SU-DHL-6 (cell line): ENCODE measurements around the gene COL20A1.

Source experiments
- H2AFZ ChIP-seq: fragments of 200-600 bp; sonication (generic); 2 replicates; pipeline ENCODE4 v1.6.1; 2014; ENCODE audit warnings: low read depth, mild to moderate bottlenecking, moderate library complexity, mixed read lengths, antibody characterized with exemption, low read length; ENCODE audit not compliant: severe bottlenecking
- H3F3A ChIP-seq: fragments of 200-600 bp; shearing (Covaris generic); 2 replicates; pipeline ENCODE4 v1.6.0; 2016; ENCODE audit warnings: antibody characterized with exemption, mild to moderate bottlenecking; ENCODE audit not compliant: insufficient read depth
- H3K27ac ChIP-seq: fragments of 200-600 bp; sonication (generic); 2 replicates; pipeline ENCODE4 v1.5.1; 2016; ENCODE audit warnings: low read depth, mild to moderate bottlenecking, low read length, moderate library complexity, mixed read lengths
- H3K27me3 ChIP-seq: fragments of 200-600 bp; sonication (generic), shearing (Covaris generic); 2 replicates; pipeline ENCODE4 v1.6.0; 2014; ENCODE audit warnings: mild to moderate bottlenecking, low read length
- H3K36me3 ChIP-seq: fragments of 200-600 bp; sonication (generic); 2 replicates; pipeline ENCODE4 v1.6.1; 2014; ENCODE audit warnings: mild to moderate bottlenecking, low read length, mixed read lengths
- H3K4me2 ChIP-seq: fragments of 300-600, 200-600 bp; shearing (Covaris generic), sonication (generic); 2 replicates; pipeline ENCODE4 v1.6.0; 2014; ENCODE audit warnings: low read length, low read depth, mild to moderate bottlenecking; ENCODE audit not compliant: poor library complexity, severe bottlenecking
- H3K4me3 ChIP-seq: fragments of 200-600 bp; sonication (generic); 2 replicates; pipeline ENCODE4 v1.5.1; 2014; ENCODE audit warnings: antibody characterized with exemption, low read length, mild to moderate bottlenecking, mixed read lengths; ENCODE audit not compliant: insufficient read depth, poor library complexity, severe bottlenecking
- H3K79me2 ChIP-seq: fragments of 200-600 bp; sonication (generic); 2 replicates; pipeline ENCODE4 v1.6.1; 2014; ENCODE audit warnings: mild to moderate bottlenecking, low read length, moderate library complexity; ENCODE audit not compliant: insufficient read depth
- H3K9ac ChIP-seq: fragments of 200-600 bp; sonication (generic); 2 replicates; pipeline ENCODE4 v1.7.0; 2014; ENCODE audit warnings: mild to moderate bottlenecking, low read length
- H3K9me2 ChIP-seq: fragments of 200-600 bp; sonication (generic); replicated peaks from 2 replicates; pipeline ENCODE4 v1.6.1; 2014; ENCODE audit warnings: low read length; ENCODE audit not compliant: insufficient read depth
- H3K9me3 ChIP-seq: fragments of 200-600 bp; sonication (generic); 2 replicates; pipeline ENCODE4 v1.6.1; 2014; ENCODE audit warnings: low read length, mixed read lengths; ENCODE audit not compliant: insufficient read depth
- H4K20me1 ChIP-seq: fragments of 200-600 bp; sonication (generic); 2 replicates; pipeline ENCODE4 v1.6.1; 2014; ENCODE audit warnings: low read depth, mild to moderate bottlenecking, antibody characterized with exemption, low read length, moderate library complexity, mixed read lengths
- CTCF ChIP-seq: fragments of 200-600 bp; sonication (generic); IDR thresholded peaks from one replicate; pipeline ENCODE4 v1.5.1; 2017; ENCODE audit warnings: antibody characterized with exemption, mild to moderate bottlenecking, low read length, moderate library complexity; ENCODE audit not compliant: insufficient read depth, poor library complexity, severe bottlenecking
- EZH2phosphoT487 ChIP-seq: fragments of 200-600 bp; sonication (generic), shearing (Covaris generic); conservative IDR thresholded peaks from 2 replicates; pipeline ENCODE4 v1.6.1; 2018; ENCODE audit warnings: mild to moderate bottlenecking, antibody characterized with exemption, low read length, moderate library complexity, mixed read lengths

The COL20A1 gene

GRCh38 chr20:63366390-63367365, 73.7 kb downstream of the COL20A1 start:
- H3K36me3 ChIP-seq, result no peaks in the 10 kb centered on the region
- no peak overlapping the region for H3K27ac ChIP-seq
- no peaks in the 10 kb centered on the region for H3K79me2 ChIP-seq
- no peaks in the 10 kb centered on the region for H3K9me2 ChIP-seq
- no peak overlapping the region for H3K9ac ChIP-seq
- H3K4me3 ChIP-seq, result no peak overlapping the region
- TF ChIP-seq EZH2phosphoT487 (no peak), CTCF (no peak)
- H3K27me3 ChIP-seq, result no peaks in the 10 kb centered on the region
- no peaks in the 10 kb centered on the region for H3F3A ChIP-seq
- no peaks in the 10 kb centered on the region for H4K20me1 ChIP-seq
- no peak overlapping the region for H2AFZ ChIP-seq
- no peak overlapping the region for H3K4me2 ChIP-seq
- no peaks in the 10 kb centered on the region for H3K9me3 ChIP-seq

GRCh38 chr20:63367446-63368055, 74.6 kb downstream of the COL20A1 start:
- Histone ChIP-seq H3F3A (no peaks in the 10 kb centered on the region), H3K9me2 (no peaks in the 10 kb centered on the region), H3K36me3 (no peaks in the 10 kb centered on the region), H2AFZ (no peak overlapping the region), H3K27ac (no peak overlapping the region), H3K79me2 (no peaks in the 10 kb centered on the region), H3K27me3 (no peaks in the 10 kb centered on the region), H3K9me3 (no peaks in the 10 kb centered on the region), H3K9ac (no peak overlapping the region), H3K4me2 (no peak overlapping the region), H3K4me3 (no peak overlapping the region), H4K20me1 (no peaks in the 10 kb centered on the region)
- TF ChIP-seq EZH2phosphoT487 (no peak), CTCF (no peak)

GRCh38 chr20:63368151-63368550, 75.2 kb downstream of the COL20A1 start:
- no peak overlapping the region for H3K4me2 ChIP-seq
- no peak overlapping the region for H3K27ac ChIP-seq
- H3K36me3 ChIP-seq, result no peaks in the 10 kb centered on the region
- H3K9me2 ChIP-seq, result no peaks in the 10 kb centered on the region
- H4K20me1 ChIP-seq, result no peaks in the 10 kb centered on the region
- TF ChIP-seq CTCF (no peak), EZH2phosphoT487 (no peak)
- no peak overlapping the region for H3K4me3 ChIP-seq
- no peaks in the 10 kb centered on the region for H3K9me3 ChIP-seq
- no peak overlapping the region for H3K9ac ChIP-seq
- H3K27me3 ChIP-seq, result no peaks in the 10 kb centered on the region
- no peak overlapping the region for H2AFZ ChIP-seq
- no peaks in the 10 kb centered on the region for H3K79me2 ChIP-seq
- H3F3A ChIP-seq, result no peaks in the 10 kb centered on the region
